Heart right ventricle (tissue), 16 donors: ENCODE results near the gene ELK3. TPM values are rescaled to one million over a fixed set of nuclear protein-coding genes. Genes with fewer than 3 reads are reported as not detected.
A peak's percentile ranks its signal among the peaks of the same experiment; 100 is the strongest.

Source experiments
- ATAC-seq, 8 donors: fragments of 200-7000 bp; cut with Tn5 transposase; one replicate each; pipeline ENCODE4 v1.9.1; 2020; ENCODE audit warnings: mild to moderate bottlenecking in 8 of 8, moderate library complexity in 8 of 8, moderate number of reproducible peaks in 1 of 8
- DNase-seq, 2 donors: peaks; one replicate each; pipeline ENCODE4 v3.0.0-alpha.2; 2020
- H3K27ac ChIP-seq, 10 donors: fragments of 200-600 bp; sonication (generic) in 2 of 10; one replicate each; pipeline versions ENCODE4 v1.5.0 to v1.8.0; 2020 to 2022; ENCODE audit warnings: mild to moderate bottlenecking in 3 of 10
- H3K27me3 ChIP-seq, 7 donors: fragments of 200-600 bp; one replicate each; pipeline ENCODE4 v1.8.0; 2021 to 2022; ENCODE audit warnings: mild to moderate bottlenecking in 2 of 7
- H3K36me3 ChIP-seq, 9 donors: fragments of 200-600 bp; sonication (generic) in 1 of 9; one replicate each; pipeline versions ENCODE4 v1.5.0 to v1.8.0; 2020 to 2022; ENCODE audit warnings: mild to moderate bottlenecking in 2 of 9
- H3K4me1 ChIP-seq, 9 donors: fragments of 200-600 bp; sonication (generic) in 1 of 9; one replicate each; pipeline versions ENCODE4 v1.5.0 to v1.8.0; 2020 to 2022; ENCODE audit warnings: mild to moderate bottlenecking in 4 of 9
- H3K4me3 ChIP-seq, 10 donors: fragments of 200-600 bp; sonication (generic) in 2 of 10; one replicate each; pipeline versions ENCODE4 v1.5.0 to v1.8.0; 2020 to 2022; ENCODE audit warnings: mild to moderate bottlenecking in 7 of 10, moderate library complexity in 2 of 10
- H3K9me3 ChIP-seq, 11 donors: fragments of 200-600 bp in 10 of 11; sonication (generic) in 2 of 11; one replicate each; pipeline versions ENCODE4 v1.5.0 to v1.8.0; 2013 to 2022; ENCODE audit warnings: mild to moderate bottlenecking in 2 of 11, control low read depth in 1 of 11, moderate library complexity in 1 of 11
- WGBS, 2 donors: extraction: QIAGEN DNeasy Blood & Tissue Kit; methylation state at CpG; one replicate each; pipeline ENCODE4 v1.1.7; 2013; ENCODE audit warnings: inconsistent platforms in 1 of 2; 5-methylcytosine and 5-hydroxymethylcytosine counted together
- intact Hi-C, 10 donors: fragments of 100-400 bp; cut with DNase I; formaldehyde crosslinking; loops; one replicate each; pipeline versions ENCODE4 v1.11.1 to v1.14.2; 2022
- polyA plus RNA-seq, 2 donors: library from polyadenylated mRNA; stranded (reverse); fragments of 200-250 nt; gene quantifications; one replicate each; pipeline ENCODE4 v1.2.3, GENCODE V29; 2013
- total RNA-seq, 10 donors: library from RNA; stranded (reverse); fragmentation: NEBNext Ultra II Directional in 3 of 10; extraction: Animal tissue kit (Norgen Biotek cat#: 25700) in 3 of 10; gene quantifications; one replicate each; pipeline versions ENCODE4 v1.2.1 to v1.2.4, GENCODE V29; 2021 to 2023
- TF ChIP-seq, protein P1 (sequence below), 9 donors: fragments of 200-600 bp; sonication (generic) in 2 of 9; IDR thresholded peaks; one replicate each; pipeline versions ENCODE4 v1.5.0 to v1.8.0; 2021 to 2022; ENCODE audit warnings: antibody characterized with exemption in 9 of 9, mild to moderate bottlenecking in 5 of 9, moderate library complexity in 1 of 9
- donor health status: Arrhythmogenic right ventricular cardiomyopathy.
- donor health status: ischemic (EF 13 %, LVEDD 7.1; RV severe dilation, severe dysfunction).
- donor health status: healthy with polysubstance abuse.
- donor health status: DM: no; HTN: yes; CAD: no.
- donor health status: DM: no; HTN: no; CAD: no.
- donor health status: ischemic (EF 25% LVEDD 6.9; RV normal size, moderate dysfunction).
- donor health status: ischemic (EF 25% LVEDD 5.7; RV mildly dilated, moderate dysfunction).
- donor health status: healthy.
- donor health status: DM: yes; HTN: yes; CAD: no.
- donor health status: Ischemic cardiomyopathy.
- donor health status: ischemic (EF 35%, LVEDD 5.7; RV mildly dilated, moderate dysfunction).
- donor health status: nonischemic (EF 11% LVEDD 7.7; RV severe dilation, severe dysfunction).
- donor health status: DM: yes; HTN: yes; CAD: no.
- donor health status: PGD.
- donor health status: ischemic (EF 29% LVEDD 5.4; RV normal size, mild dysfunction).
- donor health status: nonischemic (EF 23%, LVEDD 6.1; RV moderate dilation, normal function).

Gene ELK3
- total and polyA plus RNA-seq, 12 donors: 6.6 to 33.0 (median 21.4) TPM

- WGBS, 2 donors: 30 to 44% methylated on average over 18 of the region's 18 CpGs
- Histone ChIP-seq H3K36me3 (peaks cover 0 to 13% (median 0%) of the 10 kb centered on the region in 9 donors), H3K27me3 (no peaks in the 10 kb centered on the region), H3K4me3 (peak overlapping the region in 1 of 10 donors; percentile 8), H3K27ac (peak overlapping the region; percentile 34 to 86 (median 74)), H3K4me1 (peaks cover 53 to 97% (median 81%) of the 10 kb centered on the region in 9 donors), H3K9me3 (no peaks in the 10 kb centered on the region)
- ATAC-seq: peak; percentile 40 to 83 (median 70)
- intact Hi-C loops: loop anchor here in 6 of 10 donors (5.0 to 10.0 kb wide), 3 partner anchors 155 to 165 kb away; partner anchors contain the start of gene CDK17 (in 2 of the 6)
- TF ChIP-seq, protein P1, sequence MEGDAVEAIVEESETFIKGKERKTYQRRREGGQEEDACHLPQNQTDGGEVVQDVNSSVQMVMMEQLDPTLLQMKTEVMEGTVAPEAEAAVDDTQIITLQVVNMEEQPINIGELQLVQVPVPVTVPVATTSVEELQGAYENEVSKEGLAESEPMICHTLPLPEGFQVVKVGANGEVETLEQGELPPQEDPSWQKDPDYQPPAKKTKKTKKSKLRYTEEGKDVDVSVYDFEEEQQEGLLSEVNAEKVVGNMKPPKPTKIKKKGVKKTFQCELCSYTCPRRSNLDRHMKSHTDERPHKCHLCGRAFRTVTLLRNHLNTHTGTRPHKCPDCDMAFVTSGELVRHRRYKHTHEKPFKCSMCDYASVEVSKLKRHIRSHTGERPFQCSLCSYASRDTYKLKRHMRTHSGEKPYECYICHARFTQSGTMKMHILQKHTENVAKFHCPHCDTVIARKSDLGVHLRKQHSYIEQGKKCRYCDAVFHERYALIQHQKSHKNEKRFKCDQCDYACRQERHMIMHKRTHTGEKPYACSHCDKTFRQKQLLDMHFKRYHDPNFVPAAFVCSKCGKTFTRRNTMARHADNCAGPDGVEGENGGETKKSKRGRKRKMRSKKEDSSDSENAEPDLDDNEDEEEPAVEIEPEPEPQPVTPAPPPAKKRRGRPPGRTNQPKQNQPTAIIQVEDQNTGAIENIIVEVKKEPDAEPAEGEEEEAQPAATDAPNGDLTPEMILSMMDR (IDR thresholded peaks at IDR 0.05): no peak
- peak; percentile 70 to 79 for DNase-seq
Measured at GRCh38 chr12:96239711-96240635, 45.8 kb downstream of the ELK3 start.

DNA sequence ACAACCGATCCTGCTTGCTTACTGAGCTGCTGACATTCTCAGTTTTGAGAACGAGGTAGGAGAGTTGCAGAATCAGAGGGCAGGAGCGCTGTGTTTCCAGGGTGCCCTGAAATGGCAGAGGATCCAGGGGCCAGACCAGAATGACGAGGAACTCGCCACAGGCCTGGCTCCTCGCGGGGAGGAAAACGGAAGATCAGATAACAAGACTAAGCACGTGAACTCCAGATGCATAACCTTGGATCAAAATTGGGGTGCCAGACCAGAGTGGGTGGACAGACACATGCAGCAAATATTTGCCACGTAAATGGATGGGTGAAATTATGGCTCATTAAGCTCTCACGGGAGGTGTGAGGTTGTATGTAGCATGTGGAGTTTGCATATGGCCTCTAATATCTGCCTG lies 46.5 kb downstream of the ELK3 start:
- no peak overlapping the region for H3K4me3 ChIP-seq
- peaks cover 0 to 15% (median 0%) of the 10 kb centered on the region in 9 donors for H3K36me3 ChIP-seq
- no peak for ATAC-seq
- no peak for DNase-seq
- 41 to 46% methylated on average over 11 of the region's 11 CpGs for WGBS, 2 donors
- no peaks in the 10 kb centered on the region for H3K27me3 ChIP-seq
- no peaks in the 10 kb centered on the region for H3K9me3 ChIP-seq
- TF ChIP-seq, protein P1 (IDR thresholded peaks at IDR 0.05): no peak
- peaks cover 51 to 96% (median 74%) of the 10 kb centered on the region in 9 donors for H3K4me1 ChIP-seq
- peak overlapping the region in 9 of 10 donors; percentile 12 to 84 (median 78) for H3K27ac ChIP-seq
- intact Hi-C loops: loop anchor here in 1 of 10 donors (10.0 kb wide), 1 partner anchor 154 kb away; no protein-coding TSS in a partner anchor

GRCh38 chr12:96241431-96241830 lies 47.3 kb downstream of the ELK3 start:
- H3K4me3 ChIP-seq: peak overlapping the region in 2 of 10 donors; percentile 7
- intact Hi-C loops: loop anchor here in 1 of 10 donors (10.0 kb wide), 1 partner anchor 153 kb away; no protein-coding TSS in a partner anchor
- no peaks in the 10 kb centered on the region for H3K27me3 ChIP-seq
- DNase-seq (no peak), ATAC-seq (peak in 2 of 8 donors; percentile 1 to 2)
- TF ChIP-seq, protein P1 (IDR thresholded peaks at IDR 0.05): no peak
- WGBS, 2 donors: 50 to 53% methylated on average over 4 of the region's 4 CpGs
- no peaks in the 10 kb centered on the region for H3K9me3 ChIP-seq
- H3K36me3 ChIP-seq: peaks cover 0 to 16% (median 0%) of the 10 kb centered on the region in 9 donors
- peak overlapping the region in 9 of 10 donors; percentile 55 to 84 (median 78) for H3K27ac ChIP-seq
- peaks cover 43 to 93% (median 66%) of the 10 kb centered on the region in 9 donors for H3K4me1 ChIP-seq

- Histone ChIP-seq H3K27ac (peak overlapping the region in 9 of 10 donors; percentile 55 to 84 (median 78)), H3K4me3 (peak overlapping the region in 2 of 10 donors; percentile 7), H3K36me3 (peaks cover 0 to 20% (median 0%) of the 10 kb centered on the region in 9 donors), H3K27me3 (no peaks in the 10 kb centered on the region), H3K9me3 (no peaks in the 10 kb centered on the region), H3K4me1 (peaks cover 39 to 88% (median 62%) of the 10 kb centered on the region in 9 donors)
- DNase-seq (peak in 1 of 2 donors; percentile 74), ATAC-seq (peak; percentile 50 to 86 (median 62))
- TF ChIP-seq, protein P1 (IDR thresholded peaks at IDR 0.05): no peak
- intact Hi-C loops: loop anchor here in 1 of 10 donors (10.0 kb wide), 1 partner anchor 153 kb away; no protein-coding TSS in a partner anchor
- 33 to 43% methylated on average over 9 of the region's 9 CpGs for WGBS, 2 donors
Measured at GRCh38 chr12:96241846-96242256, 47.7 kb downstream of the ELK3 start.
